Measurements from ENCODE around the gene DNAJB12. TPM values are rescaled to one million over a fixed set of nuclear protein-coding genes. Genes with fewer than 3 reads are reported as not detected.
A peak's percentile ranks its signal among the peaks of the same experiment; 100 is the strongest.

The DNAJB12 gene
- total RNA-seq, 4 donors from 2014 or later: 33.7 to 69.2 (median 38.0) TPM

- in situ Hi-C loops (cut with MboI; ENCODE audit: low pct_ligation_motif_present in 1 of 4, low pct_unique_long_range_greater_than_20kb in 1 of 4, low sequenced_read_pairs in 3 of 4): loop anchor here (10.0 to 25.0 kb wide), 7 partner anchors 93 to 450 kb away; partner anchors contain the start of genes ANAPC16 (in 1 of the 4) and ASCC1 (in 1 of the 4)
- H3K27ac ChIP-seq: no peak overlapping the region
- H3K4me3 ChIP-seq: no peak overlapping the region
- intact Hi-C loops (cut with DNase I; ENCODE audit: low total_unique reads): loop anchor here (5.0 kb wide), 2 partner anchors 65 to 120 kb away; partner anchors contain the start of genes ANAPC16, ASCC1 and DDIT4
- TF ChIP-seq POLR2A (IDR thresholded peaks at IDR 0.05) (no peak), EP300 (IDR thresholded peaks at IDR 0.05; ENCODE audit: low read depth) (no peak), CTCF (IDR thresholded peaks at IDR 0.05) (no peak), POLR2AphosphoS5 (IDR thresholded peaks at IDR 0.05) (no peak)
- H3K27me3 ChIP-seq: no peaks in the 10 kb centered on the region
- peaks cover 0 to 27% (median 8%) of the 10 kb centered on the region in 4 donors for H3K36me3 ChIP-seq
- H3K4me1 ChIP-seq: peaks cover 20 to 47% (median 27%) of the 10 kb centered on the region in 4 donors
- WGBS, 2 donors (ENCODE audit: low coverage in 1 of 2): 87 to 93% methylated on average over 7 to 9 of the region's 9 CpGs
- DNase-seq: no peak
- no peaks in the 10 kb centered on the region for H3K9me3 ChIP-seq
Measured at GRCh38 chr10:72337722-72338121, 17.0 kb downstream of the DNAJB12 start.

DNA sequence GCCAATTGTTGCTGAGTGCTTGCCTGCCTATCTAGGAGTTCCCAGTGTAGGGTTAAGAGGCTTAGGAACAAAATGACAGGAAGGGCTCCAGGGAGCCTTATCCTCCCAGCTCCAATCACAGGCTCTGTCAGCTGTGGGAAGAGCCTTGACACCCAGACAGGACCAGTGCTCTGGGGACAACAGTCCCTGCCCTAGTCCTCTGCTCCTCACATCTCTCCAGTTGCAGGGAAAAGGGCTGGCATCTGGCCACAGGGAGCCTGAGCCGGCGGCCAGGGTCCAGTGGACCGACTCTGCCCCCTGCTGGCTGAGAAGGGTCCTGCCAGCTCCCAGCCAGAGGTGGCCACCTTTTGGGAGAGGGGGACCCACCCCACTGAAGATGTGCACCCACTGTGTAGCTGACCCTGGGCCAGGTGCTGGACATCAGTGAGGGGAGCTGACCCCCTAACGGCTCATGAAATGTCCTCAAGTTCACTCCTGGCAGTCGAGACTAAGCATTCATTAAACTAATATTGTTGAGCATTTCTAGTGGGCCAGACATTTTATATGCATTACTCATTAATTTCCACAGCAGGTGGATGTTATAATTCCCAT is 17.6 kb downstream of the DNAJB12 start:
- H3K9me3 ChIP-seq: no peaks in the 10 kb centered on the region
- H3K4me1 ChIP-seq: peaks cover 25 to 53% (median 33%) of the 10 kb centered on the region in 4 donors
- DNase-seq: peak; percentile 86
- no peaks in the 10 kb centered on the region for H3K27me3 ChIP-seq
- H3K27ac ChIP-seq: peak overlapping the region; percentile 80 to 86 (median 82)
- intact Hi-C loops (cut with DNase I; ENCODE audit: low total_unique reads): loop anchor here (5.0 kb wide), 2 partner anchors 65 to 120 kb away; partner anchors contain the start of genes ANAPC16, ASCC1 and DDIT4
- H3K36me3 ChIP-seq: peaks cover 0 to 27% (median 8%) of the 10 kb centered on the region in 4 donors
- in situ Hi-C loops (cut with MboI; ENCODE audit: low pct_ligation_motif_present in 1 of 4, low pct_unique_long_range_greater_than_20kb in 1 of 4, low sequenced_read_pairs in 3 of 4): loop anchor here (10.0 to 25.0 kb wide), 7 partner anchors 92 to 450 kb away; partner anchors contain the start of genes ANAPC16 (in 1 of the 4) and ASCC1 (in 1 of the 4)
- 41 to 83% methylated on average over 1 to 5 of the region's 5 CpGs for WGBS, 2 donors (ENCODE audit: low coverage in 1 of 2)
- TF ChIP-seq POLR2A (IDR thresholded peaks at IDR 0.05) (no peak), CTCF (IDR thresholded peaks at IDR 0.05) (peak; percentile 93 to 97 (median 95)), POLR2AphosphoS5 (IDR thresholded peaks at IDR 0.05) (peak in 2 of 3 donors; percentile 16 to 26), EP300 (IDR thresholded peaks at IDR 0.05; ENCODE audit: low read depth) (no peak)
- H3K4me3 ChIP-seq: no peak overlapping the region

DNA sequence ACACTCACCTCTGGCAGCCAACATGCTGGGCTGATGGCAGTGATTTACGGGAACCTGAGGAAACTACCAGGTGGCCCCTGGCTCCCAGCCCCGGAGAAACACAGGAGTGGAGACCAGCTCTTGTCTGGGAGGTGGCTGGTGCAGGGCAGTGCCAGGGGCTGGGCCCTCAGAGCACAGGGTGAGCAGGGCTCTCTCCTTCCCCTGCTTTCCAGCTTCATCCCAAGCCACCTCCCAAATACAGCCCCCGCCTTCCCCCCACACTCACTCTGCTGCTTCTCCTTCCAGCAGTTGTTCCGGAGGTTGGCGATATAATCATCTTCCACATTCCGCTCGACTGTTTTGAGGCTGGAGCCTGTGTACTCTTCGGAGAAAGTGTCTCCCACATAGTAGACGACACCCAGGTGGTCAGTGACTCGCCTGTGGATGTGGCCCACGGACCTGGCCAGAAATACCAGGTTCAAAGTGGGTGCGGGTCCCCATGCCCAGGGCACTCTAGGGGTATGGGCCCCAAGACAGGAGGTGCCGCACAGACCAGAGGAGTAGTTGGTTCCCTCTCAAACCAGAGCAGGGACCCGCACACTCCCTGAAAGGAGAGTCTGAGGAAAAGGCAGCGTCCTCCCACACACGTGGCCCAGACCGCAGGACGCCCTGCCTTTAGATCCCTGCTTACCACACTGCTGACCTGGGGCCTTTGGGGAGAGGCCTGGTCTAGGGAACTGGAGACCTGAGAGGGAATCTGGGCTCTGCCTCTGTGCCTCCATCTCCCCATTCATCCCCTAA is 18.3 kb downstream of the DNAJB12 start:
- Histone ChIP-seq H3K9me3 (no peaks in the 10 kb centered on the region), H3K36me3 (peaks cover 0 to 27% (median 8%) of the 10 kb centered on the region in 4 donors), H3K4me3 (no peak overlapping the region), H3K27me3 (no peaks in the 10 kb centered on the region), H3K27ac (peak overlapping the region; percentile 80 to 86 (median 82)), H3K4me1 (peaks cover 31 to 60% (median 40%) of the 10 kb centered on the region in 4 donors)
- in situ Hi-C loops (cut with MboI; ENCODE audit: low pct_ligation_motif_present in 1 of 4, low pct_unique_long_range_greater_than_20kb in 1 of 4, low sequenced_read_pairs in 3 of 4) (loop anchor here (10.0 to 25.0 kb wide), 7 partner anchors 92 to 449 kb away; partner anchors contain the start of genes ANAPC16 (in 1 of the 4) and ASCC1 (in 1 of the 4)), intact Hi-C loops (cut with DNase I; ENCODE audit: low total_unique reads) (loop anchor here (5.0 kb wide), 2 partner anchors 64 to 119 kb away; partner anchors contain the start of genes ANAPC16, ASCC1 and DDIT4)
- no peak for TF ChIP-seq POLR2AphosphoS5 (IDR thresholded peaks at IDR 0.05)
- TF ChIP-seq EP300 (IDR thresholded peaks at IDR 0.05; ENCODE audit: low read depth): no peak
- TF ChIP-seq CTCF (IDR thresholded peaks at IDR 0.05): no peak
- TF ChIP-seq POLR2A (IDR thresholded peaks at IDR 0.05): no peak
- WGBS, 2 donors (ENCODE audit: low coverage in 1 of 2): 91% methylated on average over 18 of the region's 18 CpGs; no CpG with 5 or more reads in 1 of the 2 donors
- no peak for DNase-seq

Measured in transverse colon (tissue), 4 donors.